Measurements from ENCODE around the gene OXT. TPM values are rescaled to one million over a fixed set of nuclear protein-coding genes. Genes with fewer than 3 reads are reported as not detected.
A peak's percentile ranks its signal among the peaks of the same experiment; 100 is the strongest.

OXT gene
- total and polyA plus RNA-seq, 2 of the 13 experiments (the other 11 are each of a cell fraction or from before 2014, with no cell fraction given) = not detected

GRCh38 chr20:3080939-3081388 is 9.5 kb downstream of the OXT start:
- intact Hi-C loops (cut with micrococcal nuclease; ENCODE audit: unreplicated experiment) = no loop called here
- Histone ChIP-seq H3K79me2 (ENCODE audit: insufficient read depth, low read length) (no peaks in the 10 kb centered on the region), H3K27me3 (ENCODE audit: control insufficient read depth in 1 of 2, insufficient read depth in 2 of 2, low read length in 2 of 2) (peaks cover 27 to 57% of the 10 kb centered on the region in 2 experiments), H3K9me3 (ENCODE audit: low read length) (no peaks in the 10 kb centered on the region), H3K36me3 (replicated peaks in 1 of 2; ENCODE audit: control insufficient read depth in 1 of 2, insufficient read depth in 2 of 2, low read length in 2 of 2) (no peaks in the 10 kb centered on the region), H3K4me2 (ENCODE audit: low read depth, low read length) (peak overlapping the region; percentile 33), H3K9ac (ENCODE audit: insufficient read depth, low read depth, low read length) (no peak overlapping the region), H4K20me1 (ENCODE audit: insufficient read depth, low read length) (no peaks in the 10 kb centered on the region), H3K27ac (ENCODE audit: extremely low read length, insufficient read depth, low read length) (no peak overlapping the region), H3K4me3 (replicated peaks in 1 of 3; ENCODE audit: insufficient read depth in 1 of 3, low read depth in 2 of 3, low read length in 3 of 3) (peak overlapping the region in 1 of 3 experiments; percentile 27; a peak in 1 of 6 replicates), H2AFZ (ENCODE audit: low read length) (no peak overlapping the region), H3K4me1 (ENCODE audit: insufficient read depth, low read length) (peaks cover 64% of the 10 kb centered on the region)
- CTCF ChIA-PET (ENCODE audit: low intra/inter-chr PET ratio, low total read pairs) = no interaction called here
- in situ Hi-C loops (cut with HindIII; ENCODE audit: extremely low pct_ligation_motif_present, low pct_unique_long_range_greater_than_20kb) = no loop called here
- DNase-seq (ENCODE audit: low spot score) = no peak
- peak; percentile 37 for ATAC-seq
- no TSS peak for BruUV-seq (replicated peaks)
- WGBS (ENCODE audit: low lambda C conversion rate) = 3% methylated on average over 6 of the region's 6 CpGs
- POLR2A ChIA-PET = no interaction called here
- no peak for FAIRE-seq
- TF ChIP-seq PPARG (CRISPR knock-in tag; conservative IDR thresholded peaks at IDR 0.05) = peak; percentile 77
- no peak for TF ChIP-seq ARID3A (IDR thresholded peaks at IDR 0.05; ENCODE audit: low read depth, low read length)
- TF ChIP-seq NR2F6 (IDR thresholded peaks at IDR 0.05) = peak; percentile 52; the same call in 1 of the 2 replicates
- TF ChIP-seq NR2F6 (CRISPR knock-in tag; IDR thresholded peaks at IDR 0.05) = peak; percentile 80
- peak; percentile 53; the same call in 1 of the 2 replicates for TF ChIP-seq KDM5B (CRISPR knock-in tag; IDR thresholded peaks at IDR 0.05; ENCODE audit: borderline replicate concordance)
- TF ChIP-seq AHDC1 (CRISPR knock-in tag; IDR thresholded peaks at IDR 0.05; ENCODE audit: borderline replicate concordance) = 0 out of 2 replicates have a peak, but pooled peaks have one; percentile 19
- no peak for TF ChIP-seq PAF1 (CRISPR knock-in tag; IDR thresholded peaks at IDR 0.05)
- TF ChIP-seq CREB3 (CRISPR knock-in tag; IDR thresholded peaks at IDR 0.05) = no peak
- peak; percentile 74 for TF ChIP-seq RXRB (CRISPR knock-in tag; IDR thresholded peaks at IDR 0.05; ENCODE audit: borderline replicate concordance)
- TF ChIP-seq BCL6 (CRISPR knock-in tag; IDR thresholded peaks at IDR 0.05) = peak; percentile 55; the same call in 1 of the 2 replicates
- TF ChIP-seq HDAC1 (CRISPR knock-in tag; IDR thresholded peaks at IDR 0.05) = 0 out of 2 replicates have a peak, but pooled peaks have one; percentile 28
- TF ChIP-seq ZNF615 (CRISPR knock-in tag; IDR thresholded peaks at IDR 0.05; ENCODE audit: borderline replicate concordance) = no peak
